ENCODE measurements around the gene NUP214. TPM values are rescaled to one million over a fixed set of nuclear protein-coding genes. Genes with fewer than 3 reads are reported as not detected.

Gene NUP214
- total RNA-seq, 1 experiment from 2014 or later, result 21.5 TPM

DNA sequence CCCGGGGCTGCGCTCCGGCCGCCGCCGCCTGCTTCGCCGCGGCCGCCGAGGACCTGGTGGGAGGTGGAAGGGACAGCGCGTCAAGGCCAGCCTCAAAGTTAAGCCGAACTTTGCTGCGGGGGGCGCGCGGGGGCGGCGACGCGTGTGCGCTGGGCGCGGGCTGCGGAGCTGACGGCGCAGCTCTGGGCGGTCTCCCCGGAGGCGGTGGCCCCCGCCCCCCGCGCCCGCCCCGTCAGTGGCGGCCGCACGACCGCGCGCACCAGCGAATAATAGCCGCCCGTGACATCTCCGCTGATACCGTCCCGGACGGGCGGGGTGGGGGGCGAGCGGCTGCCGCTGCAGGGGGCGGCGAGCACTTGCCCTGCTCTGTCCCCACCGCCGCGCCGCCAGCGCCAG lies 151.5 kb downstream of the NUP214 start:
- no peak for DNase-seq (ENCODE audit: low read depth)

DNA sequence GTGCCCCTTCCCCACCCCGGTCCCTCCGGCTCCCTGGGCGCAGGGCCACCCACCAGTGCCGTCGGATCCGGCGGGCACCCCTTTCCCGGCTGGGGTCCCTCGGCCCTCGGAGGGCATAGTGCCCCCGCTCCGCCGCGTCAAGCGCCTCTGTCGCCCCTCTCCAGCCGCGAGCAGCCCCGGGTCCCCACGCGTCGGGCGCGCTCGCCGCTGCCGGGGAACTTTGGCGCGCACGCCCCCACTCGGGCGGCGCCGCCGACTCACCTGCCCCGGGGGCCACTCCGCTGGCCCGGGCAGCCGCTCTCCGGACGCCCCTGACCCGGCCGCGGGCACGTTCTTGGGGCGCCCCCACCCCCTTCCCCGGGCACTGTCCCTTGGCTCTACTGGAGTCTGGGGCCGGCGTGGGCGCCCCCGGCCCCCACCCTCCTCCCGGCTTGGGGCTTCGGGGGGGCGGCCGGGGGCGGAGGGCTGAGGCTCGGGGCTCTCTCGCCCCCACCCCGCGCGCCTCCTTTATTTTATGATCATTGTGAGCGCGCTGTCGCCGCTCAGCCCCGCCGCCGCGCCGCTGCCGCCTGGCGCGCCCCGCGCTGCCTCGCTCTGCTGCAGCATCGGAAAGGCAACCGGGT lies 152.0 kb downstream of the NUP214 start:
- DNase-seq (ENCODE audit: low read depth), result no peak

DNA sequence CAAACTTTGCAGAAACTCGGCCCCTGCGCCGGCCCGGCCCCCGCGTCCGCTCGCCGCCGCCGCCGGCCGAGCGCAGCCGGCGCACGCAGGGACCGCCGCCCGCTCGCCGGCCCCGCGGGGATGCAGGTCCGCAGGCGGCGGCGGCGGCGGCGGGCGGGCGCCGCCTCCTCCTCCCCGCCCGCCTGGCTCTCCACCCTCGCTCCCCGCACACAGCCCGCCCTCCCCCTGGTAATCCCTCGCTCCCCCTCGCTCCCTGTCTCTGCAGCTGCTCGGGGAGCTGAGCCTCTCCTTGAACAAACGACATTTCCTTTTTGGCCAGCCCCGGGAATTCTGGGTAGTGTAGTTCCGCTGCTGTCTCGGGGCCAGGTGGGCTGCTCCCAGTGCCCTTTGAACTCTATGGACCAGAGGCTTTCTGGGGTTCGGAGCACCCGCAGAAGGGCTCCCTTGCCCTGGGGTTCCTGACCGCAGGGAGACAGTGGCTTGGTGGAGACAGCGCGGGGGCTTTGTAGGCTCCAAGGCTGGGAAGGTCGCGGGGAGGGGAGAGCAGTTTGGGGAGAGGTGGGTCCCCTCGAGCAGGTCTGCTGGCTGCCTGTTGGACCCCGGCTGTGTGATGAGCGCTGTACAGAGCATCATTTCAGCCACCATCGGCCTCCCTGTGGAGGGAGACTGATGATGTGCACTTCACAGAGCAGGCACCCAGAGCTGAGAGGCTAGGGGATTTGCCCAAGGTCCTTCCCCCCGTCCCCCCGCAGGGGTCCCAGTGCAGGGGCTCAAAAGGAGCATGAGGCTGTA lies 152.7 kb downstream of the NUP214 start:
- peak; percentile 79 for DNase-seq (ENCODE audit: low read depth)

DNA sequence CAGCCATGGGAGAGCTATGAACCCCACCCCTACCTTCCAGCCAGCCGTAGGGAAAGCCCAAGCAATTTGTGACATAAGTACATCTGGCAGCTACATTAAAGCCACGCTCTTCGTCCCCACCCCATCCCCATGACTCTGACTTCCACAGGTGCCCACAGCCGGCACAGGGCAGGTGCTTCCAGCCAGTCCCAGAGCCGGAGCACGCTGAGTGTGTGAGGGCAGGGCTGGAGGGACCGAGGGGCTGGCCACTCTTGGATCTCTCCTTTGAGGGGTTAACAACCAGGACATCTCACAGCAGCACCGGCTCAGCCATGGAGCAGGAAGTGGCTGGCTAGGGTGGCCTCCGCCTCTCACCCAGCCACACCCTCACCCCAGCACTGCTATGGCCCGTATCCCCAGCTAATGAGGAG lies 153.3 kb downstream of the NUP214 start:
- no peak for DNase-seq (ENCODE audit: low read depth)

DNA sequence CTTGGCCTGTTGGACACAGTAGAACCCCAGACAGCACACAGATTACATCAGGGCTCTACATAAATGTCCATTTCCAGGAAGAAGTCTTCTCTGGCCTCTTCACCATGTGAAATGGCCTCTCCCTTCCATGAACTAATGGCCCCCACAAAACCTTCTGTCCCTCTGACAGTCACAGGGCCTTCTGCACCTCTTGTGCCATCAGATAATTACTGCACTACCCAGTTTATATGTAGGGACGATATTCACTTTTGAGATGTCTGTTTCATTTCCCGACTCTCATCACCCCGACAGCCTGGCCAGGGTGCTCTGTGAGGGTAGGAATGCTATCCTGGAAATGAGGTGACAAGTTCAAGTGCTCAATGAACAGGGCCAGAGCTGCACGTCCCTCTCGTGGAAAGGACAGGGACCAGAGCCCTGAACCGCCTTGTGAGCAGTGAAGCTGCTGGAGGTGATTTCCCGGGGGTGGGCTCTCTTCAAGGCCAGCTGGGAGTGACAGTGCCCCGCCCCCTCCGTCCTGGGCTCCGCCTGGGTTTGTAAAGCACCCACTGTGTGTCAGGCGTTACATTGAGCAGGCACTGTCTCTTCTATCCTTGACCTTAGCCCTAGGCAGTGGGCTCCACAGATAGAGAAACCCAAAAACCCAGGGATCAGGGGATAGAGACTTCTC lies 153.9 kb downstream of the NUP214 start:
- no peak for DNase-seq (ENCODE audit: low read depth)

- DNase-seq (ENCODE audit: low read depth), result no peak
Measured at GRCh38 chr9:131279863-131280570, 154.6 kb downstream of the NUP214 start.

DNA sequence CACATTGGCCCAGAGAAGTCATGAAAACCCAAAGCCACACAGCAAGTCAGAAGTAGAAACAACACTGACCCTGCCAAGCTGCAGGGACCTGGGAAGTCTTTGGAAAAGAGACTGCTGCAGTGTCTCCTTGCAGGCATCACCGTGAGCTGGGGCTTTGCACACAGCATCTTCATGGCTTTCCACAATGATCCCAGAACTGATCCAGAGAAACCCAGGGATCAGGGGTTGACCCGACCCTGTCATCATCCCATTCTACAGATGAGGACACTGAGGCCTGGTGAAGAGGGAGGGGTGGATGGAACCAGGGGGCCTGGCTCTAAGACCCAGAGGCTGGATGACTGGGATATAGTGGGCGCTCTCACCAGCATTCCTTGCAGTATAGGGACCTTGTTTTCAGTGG lies 155.3 kb downstream of the NUP214 start:
- DNase-seq (ENCODE audit: low read depth), result no peak

DNA sequence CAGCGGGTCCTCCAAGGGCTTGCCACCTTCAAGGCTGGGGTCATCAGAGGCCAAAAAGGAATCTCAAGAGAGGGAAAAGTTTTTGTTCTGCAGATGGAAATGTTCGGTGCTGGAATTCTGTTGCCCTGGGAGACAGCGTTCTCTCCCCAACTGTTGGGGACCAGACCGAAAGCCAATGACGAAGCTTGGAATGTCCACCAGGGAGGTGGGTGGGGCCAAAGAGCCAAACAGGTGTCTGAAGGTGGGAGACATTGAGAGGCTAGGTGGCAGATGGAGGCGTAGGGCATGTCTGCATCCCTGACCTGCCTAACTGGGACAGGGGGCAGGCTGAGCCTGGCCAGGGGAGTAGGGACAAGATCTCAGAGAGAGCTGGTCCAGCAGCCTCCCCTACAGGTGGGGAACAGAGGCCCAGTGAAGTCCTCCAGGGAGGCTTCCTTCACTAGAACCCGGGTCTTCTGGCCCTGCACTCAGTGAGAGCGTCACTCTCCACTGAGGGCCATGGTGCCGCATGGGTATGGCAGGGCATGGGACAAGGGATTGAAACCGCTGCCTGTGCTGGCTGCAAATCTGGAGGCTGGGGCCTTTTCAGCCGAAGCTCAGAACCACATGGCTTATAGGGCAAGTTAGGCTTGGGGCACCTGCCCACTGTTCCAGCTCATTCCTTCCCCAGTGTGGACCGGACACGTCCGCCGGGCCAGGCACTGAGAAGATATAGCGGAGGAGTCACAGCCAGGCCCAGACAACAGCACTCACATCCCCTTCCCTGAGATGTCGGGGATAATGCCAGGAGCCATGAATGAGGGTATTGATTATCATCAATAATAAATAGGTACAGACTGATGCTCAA lies 156.0 kb downstream of the NUP214 start:
- no peak for DNase-seq (ENCODE audit: low read depth)

- DNase-seq (ENCODE audit: low read depth), result no peak
Measured at GRCh38 chr9:131282175-131282574, 156.8 kb downstream of the NUP214 start.

- no peak for DNase-seq (ENCODE audit: low read depth)
Measured at GRCh38 chr9:131282688-131283422, 157.5 kb downstream of the NUP214 start.

Other genes with a start within 250 kb of the NUP214 start
- not detected in 2 replicates for gene QRFP, start 228.8 kb upstream of the NUP214 start, total RNA-seq (2014; rRNA removed)
- gene FIBCD1, start 186.3 kb upstream of the NUP214 start, total RNA-seq (2014; rRNA removed), result 0.51 and 1.7 TPM in 2 replicates
- not detected in 2 replicates for gene LAMC3, start 116.4 kb upstream of the NUP214 start, total RNA-seq (2014; rRNA removed)
- gene AIF1L, start 29.1 kb upstream of the NUP214 start, total RNA-seq (2014; rRNA removed), result 0.06 TPM in 1 of 2 replicates, not detected in the other
- 0.58 and 1.7 TPM in 2 replicates for gene FAM78A, start 150.9 kb downstream of the NUP214 start, total RNA-seq (2014; rRNA removed)
- gene PLPP7, start 164.1 kb downstream of the NUP214 start, total RNA-seq (2014; rRNA removed), result 19.9 and 22.4 TPM in 2 replicates